GM18907 (cell line): ENCODE results near the gene SMYD2.
"Not testable (repeated sequence)": the region's sequence is repeated elsewhere in the genome, so short reads cannot be mapped to it uniquely, and the experiment has no call there.

Experiments
- ATAC-seq: cut with Tn5 transposase; IDR thresholded peaks from one replicate; pipeline ENCODE4 v1.9.1; 2021; ENCODE audit warnings: mild to moderate bottlenecking, moderate library complexity; ENCODE audit not compliant: unreplicated experiment

The SMYD2 gene

DNA sequence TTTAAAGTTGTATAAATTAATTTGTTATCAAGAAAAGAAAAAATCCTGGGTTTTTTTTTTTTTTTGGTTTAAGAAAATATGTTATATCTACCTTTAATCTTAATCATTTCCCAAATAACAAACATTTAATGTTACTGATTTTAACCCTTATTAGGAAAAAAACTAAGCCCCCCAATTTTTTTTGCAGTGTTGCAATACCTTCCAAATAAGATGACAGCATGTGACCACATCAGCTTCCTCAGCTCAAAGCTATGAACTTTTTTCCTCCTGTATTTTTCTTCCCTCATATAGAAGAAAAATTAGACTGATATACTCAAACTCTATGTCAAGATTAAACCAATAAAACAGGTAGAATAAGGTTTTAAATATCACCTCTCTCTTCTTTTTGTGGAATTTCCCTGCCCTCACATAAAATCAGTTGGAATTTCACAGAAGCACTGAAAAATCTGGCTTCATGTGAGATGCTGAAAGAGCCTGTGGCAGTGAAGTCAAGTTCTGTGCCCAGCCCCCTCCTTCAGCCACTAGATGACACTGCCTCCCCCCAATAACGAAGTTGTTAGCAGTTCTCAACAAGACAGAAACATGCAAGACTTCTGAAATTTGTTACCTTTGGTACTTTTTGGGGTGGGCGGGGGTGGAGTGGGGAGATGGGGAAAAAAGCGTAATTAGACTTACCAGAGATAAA, 9.6 kb upstream of the SMYD2 start:
- no peak for ATAC-seq

- no peak for ATAC-seq
Measured at GRCh38 chr1:214271995-214272731, 8.8 kb upstream of the SMYD2 start.

DNA sequence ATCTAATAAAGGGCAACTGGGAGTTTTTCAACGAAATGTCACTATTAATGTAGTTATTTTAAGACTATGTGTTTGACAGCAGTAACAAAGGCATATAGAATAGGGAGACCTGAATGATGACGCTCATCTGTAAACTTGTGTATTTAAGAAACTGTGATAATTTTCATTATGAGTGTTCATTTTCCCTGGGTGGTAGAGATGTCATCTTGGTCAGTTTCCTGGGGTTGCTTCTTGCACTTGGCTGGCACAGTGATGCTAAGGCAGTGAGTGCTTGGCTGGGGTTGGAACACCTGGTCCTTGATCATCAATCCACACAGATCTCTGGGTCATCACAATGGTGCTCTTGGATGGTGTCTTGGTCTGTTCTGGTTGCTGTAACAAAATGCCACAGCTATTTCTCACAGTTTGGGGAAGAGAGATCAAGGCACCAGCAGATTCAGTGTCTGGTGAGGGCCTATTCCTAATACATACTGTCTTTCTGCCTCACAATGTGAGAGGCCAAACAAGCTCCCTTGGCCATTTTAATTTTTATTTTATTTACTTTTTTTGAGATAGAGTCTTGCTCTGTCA, 7.9 kb upstream of the SMYD2 start:
- no peak for ATAC-seq

- ATAC-seq: not testable (repeated sequence)
Measured at GRCh38 chr1:214275700-214276099, 5.3 kb upstream of the SMYD2 start.

- no peak for ATAC-seq
Measured at GRCh38 chr1:214276786-214277185, 4.2 kb upstream of the SMYD2 start.

DNA sequence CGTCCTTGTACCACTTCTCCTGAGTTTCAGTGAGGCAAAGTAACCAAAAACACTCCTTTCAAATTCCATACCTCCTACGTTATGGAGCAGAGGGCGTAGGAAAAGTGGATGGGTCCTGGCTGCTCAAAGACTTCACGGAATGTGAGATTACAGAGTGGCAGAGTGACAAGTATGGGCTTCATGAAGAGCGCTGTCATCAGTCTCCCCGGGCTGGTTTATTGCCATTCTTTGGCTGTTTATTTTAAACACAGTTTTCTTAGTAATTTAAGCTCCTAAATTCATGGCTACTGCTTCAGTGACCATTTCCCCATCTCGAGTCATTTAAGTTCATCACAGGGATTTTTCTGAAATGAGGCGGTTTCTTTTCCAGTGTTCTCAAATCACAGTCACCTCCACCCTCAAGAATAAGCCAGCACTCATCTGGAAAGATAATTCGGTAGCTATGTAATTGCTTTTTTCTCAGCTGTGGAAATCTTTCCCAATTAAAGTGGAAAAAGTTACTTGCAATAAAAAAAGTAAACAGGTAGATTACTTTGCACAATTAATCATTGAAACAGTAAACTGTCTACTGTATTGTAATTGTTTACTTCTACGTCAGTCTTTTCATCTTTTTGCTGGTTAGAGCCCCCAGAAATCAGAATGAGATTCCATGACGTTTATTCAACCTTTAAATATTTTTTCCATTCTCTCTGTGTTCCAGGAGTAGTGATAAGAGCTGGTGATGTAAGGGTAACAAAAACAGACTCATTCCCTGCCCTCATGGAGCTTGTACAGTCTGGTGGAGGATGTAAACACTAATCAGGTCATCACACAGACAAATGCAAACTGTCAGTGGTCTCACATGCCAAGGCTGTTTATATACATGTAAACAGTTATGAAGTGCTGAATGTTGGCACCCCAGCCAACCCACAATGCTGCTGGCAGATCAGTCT, 3.0 kb upstream of the SMYD2 start:
- no peak for ATAC-seq

GRCh38 chr1:214280386-214281020, 456 bp upstream of the SMYD2 start:
- peak; percentile 56 for ATAC-seq

GRCh38 chr1:214281720-214282629, 1.0 kb downstream of the SMYD2 start:
- ATAC-seq: no peak

- ATAC-seq: no peak
Measured at GRCh38 chr1:214282630-214283242, 1.8 kb downstream of the SMYD2 start.

DNA sequence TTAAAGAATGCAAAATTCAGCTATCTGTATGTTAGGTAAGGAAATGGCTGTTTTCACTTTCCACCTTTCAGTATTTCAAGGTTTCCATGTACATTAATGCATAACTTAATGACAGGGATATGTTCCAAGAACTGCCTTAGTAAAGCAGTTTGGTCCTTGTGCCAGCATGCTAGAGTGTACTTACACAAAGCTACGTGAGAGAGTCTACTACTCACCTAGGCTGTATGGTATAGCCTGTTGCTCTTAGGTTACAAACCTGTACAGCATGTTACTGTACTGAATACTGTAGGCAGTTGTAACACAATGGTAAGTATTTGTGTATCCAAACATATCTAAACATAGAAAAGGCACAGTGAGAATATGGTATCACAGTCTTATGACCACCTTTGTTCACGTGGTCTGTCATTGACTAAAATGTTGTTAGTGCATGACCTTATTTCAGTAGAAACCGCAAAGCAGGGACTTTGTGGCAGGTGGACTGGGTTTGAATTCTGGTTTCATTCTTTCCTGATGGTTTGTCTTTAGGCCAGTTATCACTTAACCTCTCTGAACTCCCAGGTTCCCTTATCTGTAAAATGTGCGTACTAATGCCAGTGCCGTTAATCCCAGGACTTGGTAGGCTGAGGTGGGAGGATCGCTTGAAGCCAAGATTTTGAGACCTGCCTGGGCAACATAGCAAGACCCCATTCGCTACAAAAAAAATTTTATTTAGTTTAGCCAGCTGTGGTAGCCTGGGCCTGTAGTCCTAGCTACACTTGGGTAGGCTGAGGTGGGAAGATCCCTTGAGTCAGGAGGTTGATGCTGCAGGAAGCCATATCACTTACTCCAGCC, 4.9 kb downstream of the SMYD2 start:
- ATAC-seq: no peak

DNA sequence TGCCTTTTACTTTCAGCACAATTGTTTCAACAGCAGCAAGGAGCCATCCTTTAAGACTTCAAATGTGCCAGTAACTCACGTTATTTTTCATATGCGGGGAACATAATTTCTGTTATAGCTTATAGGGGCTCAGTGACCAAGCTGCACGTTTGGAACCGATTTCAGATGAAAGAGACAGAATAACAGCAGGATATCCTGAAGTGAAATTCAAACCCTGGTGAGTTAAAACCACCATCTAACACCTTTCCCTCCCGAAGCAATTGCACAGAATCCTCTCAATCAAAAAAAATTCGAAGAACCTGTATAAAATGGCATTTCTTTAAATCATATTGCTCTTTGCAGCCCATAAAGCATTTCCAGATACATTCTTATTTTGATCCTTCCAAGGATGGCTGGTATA, 6.9 kb downstream of the SMYD2 start:
- ATAC-seq: no peak

- no peak for ATAC-seq
Measured at GRCh38 chr1:214289574-214290272, 8.8 kb downstream of the SMYD2 start.

DNA sequence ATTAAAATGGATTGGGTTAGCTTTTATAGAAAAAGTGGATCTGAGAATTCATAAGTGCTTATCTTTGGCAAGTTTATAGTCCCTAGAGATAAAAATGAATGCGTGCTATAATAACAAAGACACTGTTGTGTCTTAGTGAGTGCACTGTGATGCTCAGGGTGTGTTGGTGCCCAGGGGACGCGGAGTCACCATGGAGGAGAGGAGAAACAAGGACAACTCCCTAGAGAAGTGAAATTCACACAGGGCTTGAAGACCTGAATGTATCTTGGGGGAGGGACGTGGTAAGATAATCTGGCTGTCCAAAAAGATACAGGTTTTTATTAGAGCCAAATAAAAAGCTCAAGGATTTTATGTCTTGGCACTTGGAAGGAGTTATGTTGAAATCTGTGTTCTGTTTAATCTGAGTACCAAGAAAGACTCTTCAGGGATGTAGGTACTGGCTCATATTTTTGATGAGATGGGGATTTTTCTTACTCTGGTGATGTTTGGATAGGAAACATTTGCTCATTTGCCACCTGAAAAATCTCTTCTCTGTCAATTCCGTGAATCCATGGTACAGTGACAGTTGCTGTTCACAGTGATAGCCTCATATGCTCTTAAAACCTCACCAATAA, 9.6 kb downstream of the SMYD2 start:
- no peak for ATAC-seq

- ATAC-seq: no peak
Measured at GRCh38 chr1:214292322-214292721, 11.4 kb downstream of the SMYD2 start.

GRCh38 chr1:214295934-214296333, 15.0 kb downstream of the SMYD2 start:
- no peak for ATAC-seq

DNA sequence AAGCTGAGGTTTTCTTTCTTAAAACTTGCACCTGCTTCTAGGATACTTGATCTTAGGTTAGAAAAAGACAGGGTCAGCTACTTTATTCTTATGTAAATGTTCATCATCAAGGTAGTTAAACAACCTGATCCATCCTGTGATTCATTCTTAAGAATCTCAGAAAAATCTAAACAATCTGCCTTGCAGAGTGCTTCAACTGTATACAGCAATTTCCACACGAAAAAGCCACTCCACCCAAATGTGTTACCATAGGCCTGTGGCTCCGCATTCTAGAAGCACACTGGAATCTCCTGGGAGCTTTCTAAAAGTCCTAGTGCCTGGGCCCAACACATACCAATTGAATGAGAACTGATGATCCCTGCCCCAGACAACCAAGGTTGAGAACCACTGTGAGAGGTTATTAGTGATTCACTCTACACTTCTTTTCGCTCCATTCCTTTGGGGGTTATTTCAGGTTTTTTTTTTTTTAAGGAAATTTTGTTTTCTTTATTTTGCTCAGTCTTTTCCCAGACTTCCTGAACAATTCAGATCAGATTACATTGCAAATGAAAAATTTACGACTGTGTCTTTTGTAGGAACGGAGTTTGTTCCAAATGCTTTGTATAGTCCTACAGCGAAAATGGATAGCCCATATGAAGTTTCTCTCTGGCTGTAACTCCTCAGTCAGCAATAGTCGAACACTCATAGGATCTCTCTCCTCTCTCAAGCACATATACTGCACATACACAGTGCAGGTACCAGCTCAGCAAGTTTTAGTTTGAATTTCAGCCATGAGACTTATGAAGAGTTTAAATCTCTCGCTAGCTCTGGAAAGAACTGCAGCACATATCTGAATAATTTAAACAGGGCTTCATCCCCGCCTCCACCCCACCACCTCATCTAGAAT, 16.1 kb downstream of the SMYD2 start:
- ATAC-seq: no peak
